ENCODE data around the gene PTPRD.

- TF ChIP-seq ZNF274 (IDR thresholded peaks at IDR 0.05; ENCODE audit: low read depth, low read length): no peak
- no peak for TF ChIP-seq YY1 (IDR thresholded peaks at IDR 0.05; ENCODE audit: insufficient read depth, insufficient read length)
- TF ChIP-seq SUZ12 (IDR thresholded peaks at IDR 0.05; ENCODE audit: extremely low read depth, insufficient read depth, insufficient read length): no peak
These were observed 2297.6 kb downstream of the PTPRD start for GRCh38 chr9:8315211-8315610.
